ENCODE results near the gene PTPRD. TPM values are rescaled to one million over a fixed set of nuclear protein-coding genes. Genes with fewer than 3 reads are reported as not detected.

The PTPRD gene
- total and polyA plus RNA-seq, 9 of the 15 experiments (the other 6 are each of a cell fraction or from before 2014, with no cell fraction given), result 0.11 TPM; not detected in 8

- H3K79me2 ChIP-seq (ENCODE audit: control insufficient read depth, insufficient read depth, low read length), result no peaks in the 10 kb centered on the region
- POLR2A ChIA-PET, result no interaction called here
- H2AFZ ChIP-seq (ENCODE audit: low read depth, low read length), result no peak overlapping the region
- intact Hi-C loops (cut with micrococcal nuclease) (no loop called here), in situ Hi-C loops (cut with MboI) (no loop called here)
- FAIRE-seq (no peak), DNase-seq (ENCODE audit: extremely low read depth in 1 of 4, low spot score in 3 of 4) (no peak), ATAC-seq (no peak)
- no peak for TF ChIP-seq CLOCK (CRISPR knock-in tag; IDR thresholded peaks at IDR 0.05; ENCODE audit: borderline replicate concordance)
- 1% methylated on average over 11 of the region's 11 CpGs for WGBS (ENCODE audit: insufficient coverage, low coverage, missing lambda C conversion rate)
- no peaks in the 10 kb centered on the region for H3K27me3 ChIP-seq (ENCODE audit: control insufficient read depth in 2 of 2, insufficient read depth in 2 of 2, low read length in 2 of 2)
- no peaks in the 10 kb centered on the region for H3K4me1 ChIP-seq (replicated peaks in 1 of 2; ENCODE audit: control insufficient read depth in 2 of 2, insufficient read depth in 2 of 2, low read length in 2 of 2)
- no peaks in the 10 kb centered on the region for H3K9me3 ChIP-seq (replicated peaks; ENCODE audit: control insufficient read depth, insufficient read depth, low read depth, low read length)
- no peak overlapping the region for H3K27ac ChIP-seq (ENCODE audit: extremely low read depth, low read depth, low read length)
- H3K36me3 ChIP-seq (ENCODE audit: control insufficient read depth, insufficient read depth, low read length), result no peaks in the 10 kb centered on the region
- CTCF ChIA-PET (ENCODE audit: low intra/inter-chr PET ratio), result no interaction called here
- H3K9me1 ChIP-seq (ENCODE audit: control insufficient read depth, insufficient read depth, low read length), result no peaks in the 10 kb centered on the region
- no TSS peak for BruUV-seq (replicated peaks)
- H3K4me3 ChIP-seq, result no peak overlapping the region
- H3K4me2 ChIP-seq (ENCODE audit: insufficient read depth, low read length), result no peak overlapping the region
- no peaks in the 10 kb centered on the region for H4K20me1 ChIP-seq (replicated peaks; ENCODE audit: control insufficient read depth, insufficient read depth, low read length)
- H3K9ac ChIP-seq (ENCODE audit: insufficient read depth in 1 of 2, low read depth in 2 of 2, low read length in 2 of 2), result no peak overlapping the region
These were observed 1888.4 kb downstream of the PTPRD start for GRCh38 chr9:8724284-8725018.

GRCh38 chr9:8723195-8723594 is 1889.6 kb downstream of the PTPRD start:
- intact Hi-C loops (cut with micrococcal nuclease) (no loop called here), in situ Hi-C loops (cut with MboI) (no loop called here)
- no peaks in the 10 kb centered on the region for H3K4me1 ChIP-seq (replicated peaks in 1 of 2; ENCODE audit: control insufficient read depth in 2 of 2, insufficient read depth in 2 of 2, low read length in 2 of 2)
- no peaks in the 10 kb centered on the region for H3K9me3 ChIP-seq (replicated peaks; ENCODE audit: control insufficient read depth, insufficient read depth, low read depth, low read length)
- H4K20me1 ChIP-seq (replicated peaks; ENCODE audit: control insufficient read depth, insufficient read depth, low read length), result no peaks in the 10 kb centered on the region
- no peak overlapping the region for H3K27ac ChIP-seq (ENCODE audit: extremely low read depth, low read depth, low read length)
- ATAC-seq (no peak), DNase-seq (ENCODE audit: extremely low read depth in 1 of 4, low spot score in 3 of 4) (no peak), FAIRE-seq (no peak)
- no peaks in the 10 kb centered on the region for H3K79me2 ChIP-seq (ENCODE audit: control insufficient read depth, insufficient read depth, low read length)
- no peak overlapping the region for H2AFZ ChIP-seq (ENCODE audit: low read depth, low read length)
- ChIA-PET POLR2A (no interaction called here), CTCF (ENCODE audit: low intra/inter-chr PET ratio) (no interaction called here)
- no peak overlapping the region for H3K4me3 ChIP-seq
- no peak overlapping the region for H3K4me2 ChIP-seq (ENCODE audit: insufficient read depth, low read length)
- BruUV-seq (replicated peaks), result no TSS peak
- H3K36me3 ChIP-seq (ENCODE audit: control insufficient read depth, insufficient read depth, low read length), result no peaks in the 10 kb centered on the region
- H3K9ac ChIP-seq (ENCODE audit: insufficient read depth in 1 of 2, low read depth in 2 of 2, low read length in 2 of 2), result no peak overlapping the region
- WGBS (ENCODE audit: insufficient coverage, low coverage, missing lambda C conversion rate), result 0% methylated on average over 5 of the region's 5 CpGs
- H3K9me1 ChIP-seq (ENCODE audit: control insufficient read depth, insufficient read depth, low read length), result no peaks in the 10 kb centered on the region
- H3K27me3 ChIP-seq (ENCODE audit: control insufficient read depth in 2 of 2, insufficient read depth in 2 of 2, low read length in 2 of 2), result no peaks in the 10 kb centered on the region
- no peak for TF ChIP-seq LCOR (CRISPR knock-in tag; IDR thresholded peaks at IDR 0.05)
- TF ChIP-seq ZNF146 (CRISPR knock-in tag; IDR thresholded peaks at IDR 0.05; ENCODE audit: unreplicated experiment), result no peak
- no peak for TF ChIP-seq RBM15 (IDR thresholded peaks at IDR 0.05; ENCODE audit: insufficient read depth, low read length)
- no peak for TF ChIP-seq RNF2 (IDR thresholded peaks at IDR 0.05)
- no peak for TF ChIP-seq SNAPC5 (CRISPR knock-in tag; IDR thresholded peaks at IDR 0.05)
- no peak for TF ChIP-seq STAT5A (IDR thresholded peaks at IDR 0.05; ENCODE audit: borderline replicate concordance, low read length)
- no peak for TF ChIP-seq RNF219 (CRISPR knock-in tag; IDR thresholded peaks at IDR 0.05)
- no peak for TF ChIP-seq ZNF277 (CRISPR knock-in tag; IDR thresholded peaks at IDR 0.05; ENCODE audit: borderline replicate concordance)
